Measurements from ENCODE around the gene CNRIP1. TPM values are rescaled to one million over a fixed set of nuclear protein-coding genes. Genes with fewer than 3 reads are reported as not detected.

The CNRIP1 gene
- total RNA-seq, 1 experiment from 2014 or later = 1.4 TPM

DNA sequence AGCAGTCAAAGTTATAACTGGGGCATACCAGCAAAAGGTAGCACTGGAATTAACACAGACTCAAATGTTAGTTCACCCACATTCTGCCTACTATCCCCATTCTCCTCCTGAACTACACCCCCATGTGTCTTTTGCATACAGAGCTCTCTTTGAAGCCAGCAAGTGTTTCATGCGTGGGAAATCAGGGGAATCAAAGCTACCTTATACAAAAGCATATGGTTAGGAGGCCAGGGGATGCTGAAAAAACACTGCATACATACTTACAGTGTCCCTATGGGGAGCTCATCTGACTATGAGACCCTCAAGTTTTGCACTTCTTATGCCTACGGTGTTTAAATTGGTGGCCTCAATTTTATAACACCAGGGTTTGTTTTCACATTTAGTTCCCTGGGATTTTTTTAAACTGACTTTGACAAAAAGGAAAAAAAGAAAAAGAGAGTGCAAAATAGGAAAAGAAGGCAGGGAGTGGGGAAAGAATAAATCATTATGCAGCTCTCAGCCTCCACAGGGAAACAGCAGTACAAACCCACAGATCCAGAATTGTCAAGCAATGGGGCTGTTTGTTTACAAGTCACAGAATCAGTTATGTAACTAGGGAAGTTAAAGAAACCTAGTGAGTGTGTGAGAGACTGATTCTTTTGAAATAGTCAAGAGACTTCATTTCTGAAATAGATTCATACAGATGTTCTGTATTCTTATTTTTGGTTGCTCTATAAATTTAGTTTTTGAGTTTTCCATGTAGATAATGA, 47.3 kb downstream of the CNRIP1 start (continued):
- TF ChIP-seq, protein P1, sequence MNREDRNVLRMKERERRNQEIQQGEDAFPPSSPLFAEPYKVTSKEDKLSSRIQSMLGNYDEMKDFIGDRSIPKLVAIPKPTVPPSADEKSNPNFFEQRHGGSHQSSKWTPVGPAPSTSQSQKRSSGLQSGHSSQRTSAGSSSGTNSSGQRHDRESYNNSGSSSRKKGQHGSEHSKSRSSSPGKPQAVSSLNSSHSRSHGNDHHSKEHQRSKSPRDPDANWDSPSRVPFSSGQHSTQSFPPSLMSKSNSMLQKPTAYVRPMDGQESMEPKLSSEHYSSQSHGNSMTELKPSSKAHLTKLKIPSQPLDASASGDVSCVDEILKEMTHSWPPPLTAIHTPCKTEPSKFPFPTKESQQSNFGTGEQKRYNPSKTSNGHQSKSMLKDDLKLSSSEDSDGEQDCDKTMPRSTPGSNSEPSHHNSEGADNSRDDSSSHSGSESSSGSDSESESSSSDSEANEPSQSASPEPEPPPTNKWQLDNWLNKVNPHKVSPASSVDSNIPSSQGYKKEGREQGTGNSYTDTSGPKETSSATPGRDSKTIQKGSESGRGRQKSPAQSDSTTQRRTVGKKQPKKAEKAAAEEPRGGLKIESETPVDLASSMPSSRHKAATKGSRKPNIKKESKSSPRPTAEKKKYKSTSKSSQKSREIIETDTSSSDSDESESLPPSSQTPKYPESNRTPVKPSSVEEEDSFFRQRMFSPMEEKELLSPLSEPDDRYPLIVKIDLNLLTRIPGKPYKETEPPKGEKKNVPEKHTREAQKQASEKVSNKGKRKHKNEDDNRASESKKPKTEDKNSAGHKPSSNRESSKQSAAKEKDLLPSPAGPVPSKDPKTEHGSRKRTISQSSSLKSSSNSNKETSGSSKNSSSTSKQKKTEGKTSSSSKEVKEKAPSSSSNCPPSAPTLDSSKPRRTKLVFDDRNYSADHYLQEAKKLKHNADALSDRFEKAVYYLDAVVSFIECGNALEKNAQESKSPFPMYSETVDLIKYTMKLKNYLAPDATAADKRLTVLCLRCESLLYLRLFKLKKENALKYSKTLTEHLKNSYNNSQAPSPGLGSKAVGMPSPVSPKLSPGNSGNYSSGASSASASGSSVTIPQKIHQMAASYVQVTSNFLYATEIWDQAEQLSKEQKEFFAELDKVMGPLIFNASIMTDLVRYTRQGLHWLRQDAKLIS (CRISPR knock-in tag; IDR thresholded peaks at IDR 0.05; ENCODE audit: borderline replicate concordance) = no peak
- no peak for TF ChIP-seq TCF7 (CRISPR knock-in tag; IDR thresholded peaks at IDR 0.05; ENCODE audit: low read depth)
- TF ChIP-seq, protein P2, sequence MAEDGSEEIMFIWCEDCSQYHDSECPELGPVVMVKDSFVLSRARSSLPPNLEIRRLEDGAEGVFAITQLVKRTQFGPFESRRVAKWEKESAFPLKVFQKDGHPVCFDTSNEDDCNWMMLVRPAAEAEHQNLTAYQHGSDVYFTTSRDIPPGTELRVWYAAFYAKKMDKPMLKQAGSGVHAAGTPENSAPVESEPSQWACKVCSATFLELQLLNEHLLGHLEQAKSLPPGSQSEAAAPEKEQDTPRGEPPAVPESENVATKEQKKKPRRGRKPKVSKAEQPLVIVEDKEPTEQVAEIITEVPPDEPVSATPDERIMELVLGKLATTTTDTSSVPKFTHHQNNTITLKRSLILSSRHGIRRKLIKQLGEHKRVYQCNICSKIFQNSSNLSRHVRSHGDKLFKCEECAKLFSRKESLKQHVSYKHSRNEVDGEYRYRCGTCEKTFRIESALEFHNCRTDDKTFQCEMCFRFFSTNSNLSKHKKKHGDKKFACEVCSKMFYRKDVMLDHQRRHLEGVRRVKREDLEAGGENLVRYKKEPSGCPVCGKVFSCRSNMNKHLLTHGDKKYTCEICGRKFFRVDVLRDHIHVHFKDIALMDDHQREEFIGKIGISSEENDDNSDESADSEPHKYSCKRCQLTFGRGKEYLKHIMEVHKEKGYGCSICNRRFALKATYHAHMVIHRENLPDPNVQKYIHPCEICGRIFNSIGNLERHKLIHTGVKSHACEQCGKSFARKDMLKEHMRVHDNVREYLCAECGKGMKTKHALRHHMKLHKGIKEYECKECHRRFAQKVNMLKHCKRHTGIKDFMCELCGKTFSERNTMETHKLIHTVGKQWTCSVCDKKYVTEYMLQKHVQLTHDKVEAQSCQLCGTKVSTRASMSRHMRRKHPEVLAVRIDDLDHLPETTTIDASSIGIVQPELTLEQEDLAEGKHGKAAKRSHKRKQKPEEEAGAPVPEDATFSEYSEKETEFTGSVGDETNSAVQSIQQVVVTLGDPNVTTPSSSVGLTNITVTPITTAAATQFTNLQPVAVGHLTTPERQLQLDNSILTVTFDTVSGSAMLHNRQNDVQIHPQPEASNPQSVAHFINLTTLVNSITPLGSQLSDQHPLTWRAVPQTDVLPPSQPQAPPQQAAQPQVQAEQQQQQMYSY (CRISPR knock-in tag; IDR thresholded peaks at IDR 0.05) = no peak

DNA sequence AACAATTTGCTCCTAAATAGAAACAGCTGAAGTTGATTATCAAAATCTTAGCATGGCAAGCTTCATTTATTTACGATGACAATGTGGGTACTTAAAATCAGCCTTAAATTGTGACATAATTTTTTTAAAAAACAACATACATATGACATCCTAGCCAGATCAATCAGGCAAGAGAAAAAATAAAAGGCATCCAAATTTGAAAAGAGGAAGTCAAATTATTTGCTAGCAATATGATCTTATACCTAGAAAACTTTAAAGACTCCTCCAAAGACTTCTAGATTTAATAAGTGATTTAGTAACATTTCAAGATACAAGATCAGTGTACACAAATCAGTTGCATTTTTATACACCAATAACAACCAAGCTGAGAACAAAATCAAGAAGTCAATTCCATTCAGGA, 53.1 kb downstream of the CNRIP1 start:
- POLR2A ChIA-PET = no interaction called here
- H3K9me3 Mint-ChIP-seq = no peaks in the 10 kb centered on the region
- ATAC-seq (no peak), DNase-seq (ENCODE audit: low spot score) (no peak)
- H3K4me3 Mint-ChIP-seq = no peak overlapping the region
- no peaks in the 10 kb centered on the region for H3K27me3 Mint-ChIP-seq (ENCODE audit: low read depth)
- CTCF ChIA-PET = no interaction called here
- H3K36me3 Mint-ChIP-seq = no peaks in the 10 kb centered on the region
- no peaks in the 10 kb centered on the region for H3K4me1 Mint-ChIP-seq
- no peak overlapping the region for H3K27ac Mint-ChIP-seq
- TF ChIP-seq, protein P3, sequence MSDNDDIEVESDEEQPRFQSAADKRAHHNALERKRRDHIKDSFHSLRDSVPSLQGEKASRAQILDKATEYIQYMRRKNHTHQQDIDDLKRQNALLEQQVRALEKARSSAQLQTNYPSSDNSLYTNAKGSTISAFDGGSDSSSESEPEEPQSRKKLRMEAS (CRISPR knock-in tag; IDR thresholded peaks at IDR 0.05) = no peak
- TF ChIP-seq NR2C2 (CRISPR knock-in tag; IDR thresholded peaks at IDR 0.05) = no peak
- TF ChIP-seq, protein P4, sequence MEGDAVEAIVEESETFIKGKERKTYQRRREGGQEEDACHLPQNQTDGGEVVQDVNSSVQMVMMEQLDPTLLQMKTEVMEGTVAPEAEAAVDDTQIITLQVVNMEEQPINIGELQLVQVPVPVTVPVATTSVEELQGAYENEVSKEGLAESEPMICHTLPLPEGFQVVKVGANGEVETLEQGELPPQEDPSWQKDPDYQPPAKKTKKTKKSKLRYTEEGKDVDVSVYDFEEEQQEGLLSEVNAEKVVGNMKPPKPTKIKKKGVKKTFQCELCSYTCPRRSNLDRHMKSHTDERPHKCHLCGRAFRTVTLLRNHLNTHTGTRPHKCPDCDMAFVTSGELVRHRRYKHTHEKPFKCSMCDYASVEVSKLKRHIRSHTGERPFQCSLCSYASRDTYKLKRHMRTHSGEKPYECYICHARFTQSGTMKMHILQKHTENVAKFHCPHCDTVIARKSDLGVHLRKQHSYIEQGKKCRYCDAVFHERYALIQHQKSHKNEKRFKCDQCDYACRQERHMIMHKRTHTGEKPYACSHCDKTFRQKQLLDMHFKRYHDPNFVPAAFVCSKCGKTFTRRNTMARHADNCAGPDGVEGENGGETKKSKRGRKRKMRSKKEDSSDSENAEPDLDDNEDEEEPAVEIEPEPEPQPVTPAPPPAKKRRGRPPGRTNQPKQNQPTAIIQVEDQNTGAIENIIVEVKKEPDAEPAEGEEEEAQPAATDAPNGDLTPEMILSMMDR (IDR thresholded peaks at IDR 0.05) = no peak
- TF ChIP-seq ATF1 (CRISPR knock-in tag; IDR thresholded peaks at IDR 0.05) = no peak
- TF ChIP-seq, protein P5, sequence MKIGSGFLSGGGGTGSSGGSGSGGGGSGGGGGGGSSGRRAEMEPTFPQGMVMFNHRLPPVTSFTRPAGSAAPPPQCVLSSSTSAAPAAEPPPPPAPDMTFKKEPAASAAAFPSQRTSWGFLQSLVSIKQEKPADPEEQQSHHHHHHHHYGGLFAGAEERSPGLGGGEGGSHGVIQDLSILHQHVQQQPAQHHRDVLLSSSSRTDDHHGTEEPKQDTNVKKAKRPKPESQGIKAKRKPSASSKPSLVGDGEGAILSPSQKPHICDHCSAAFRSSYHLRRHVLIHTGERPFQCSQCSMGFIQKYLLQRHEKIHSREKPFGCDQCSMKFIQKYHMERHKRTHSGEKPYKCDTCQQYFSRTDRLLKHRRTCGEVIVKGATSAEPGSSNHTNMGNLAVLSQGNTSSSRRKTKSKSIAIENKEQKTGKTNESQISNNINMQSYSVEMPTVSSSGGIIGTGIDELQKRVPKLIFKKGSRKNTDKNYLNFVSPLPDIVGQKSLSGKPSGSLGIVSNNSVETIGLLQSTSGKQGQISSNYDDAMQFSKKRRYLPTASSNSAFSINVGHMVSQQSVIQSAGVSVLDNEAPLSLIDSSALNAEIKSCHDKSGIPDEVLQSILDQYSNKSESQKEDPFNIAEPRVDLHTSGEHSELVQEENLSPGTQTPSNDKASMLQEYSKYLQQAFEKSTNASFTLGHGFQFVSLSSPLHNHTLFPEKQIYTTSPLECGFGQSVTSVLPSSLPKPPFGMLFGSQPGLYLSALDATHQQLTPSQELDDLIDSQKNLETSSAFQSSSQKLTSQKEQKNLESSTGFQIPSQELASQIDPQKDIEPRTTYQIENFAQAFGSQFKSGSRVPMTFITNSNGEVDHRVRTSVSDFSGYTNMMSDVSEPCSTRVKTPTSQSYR (CRISPR knock-in tag; IDR thresholded peaks at IDR 0.05) = no peak
- TF ChIP-seq, protein P6, sequence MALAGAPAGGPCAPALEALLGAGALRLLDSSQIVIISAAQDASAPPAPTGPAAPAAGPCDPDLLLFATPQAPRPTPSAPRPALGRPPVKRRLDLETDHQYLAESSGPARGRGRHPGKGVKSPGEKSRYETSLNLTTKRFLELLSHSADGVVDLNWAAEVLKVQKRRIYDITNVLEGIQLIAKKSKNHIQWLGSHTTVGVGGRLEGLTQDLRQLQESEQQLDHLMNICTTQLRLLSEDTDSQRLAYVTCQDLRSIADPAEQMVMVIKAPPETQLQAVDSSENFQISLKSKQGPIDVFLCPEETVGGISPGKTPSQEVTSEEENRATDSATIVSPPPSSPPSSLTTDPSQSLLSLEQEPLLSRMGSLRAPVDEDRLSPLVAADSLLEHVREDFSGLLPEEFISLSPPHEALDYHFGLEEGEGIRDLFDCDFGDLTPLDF (CRISPR knock-in tag; IDR thresholded peaks at IDR 0.05) = no peak
- TF ChIP-seq, protein P7, sequence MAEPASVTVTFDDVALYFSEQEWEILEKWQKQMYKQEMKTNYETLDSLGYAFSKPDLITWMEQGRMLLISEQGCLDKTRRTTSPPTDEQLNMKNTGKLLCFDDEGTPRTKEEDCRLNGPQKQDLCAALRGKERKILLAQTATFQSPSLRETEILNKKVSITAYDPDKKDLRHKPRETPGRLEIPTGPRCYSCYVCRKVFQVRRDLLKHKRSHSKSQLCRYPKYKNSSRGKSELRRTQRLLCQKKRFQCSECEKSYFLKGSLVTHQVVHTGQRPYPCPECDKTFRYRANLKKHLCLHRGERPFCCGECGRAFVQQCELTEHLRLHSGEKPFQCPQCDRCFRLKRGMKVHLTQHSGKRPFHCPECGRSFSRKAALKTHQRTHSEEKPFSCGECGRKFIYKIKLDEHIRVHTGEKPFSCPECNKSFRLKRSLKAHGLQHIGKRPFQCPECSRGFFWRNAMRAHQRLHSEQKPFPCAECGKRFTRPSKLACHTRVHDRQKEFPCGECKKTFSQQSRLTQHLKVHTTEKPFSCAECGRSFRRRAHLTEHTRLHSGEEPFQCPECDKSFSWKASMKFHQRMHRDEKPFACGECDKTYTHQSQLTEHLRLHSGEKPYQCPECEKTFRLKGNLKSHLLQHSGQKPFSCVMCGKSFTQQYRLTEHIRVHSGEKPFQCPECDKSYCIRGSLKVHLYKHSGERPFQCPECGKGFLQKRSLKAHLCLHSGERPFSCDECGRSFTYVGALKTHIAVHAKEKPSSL (CRISPR knock-in tag; conservative IDR thresholded peaks at IDR 0.05) = no peak
- no peak for TF ChIP-seq GRHL2 (CRISPR knock-in tag; IDR thresholded peaks at IDR 0.05; ENCODE audit: insufficient replicate concordance, severe bottlenecking)
- no peak for TF ChIP-seq JUN (CRISPR knock-in tag; IDR thresholded peaks at IDR 0.05)
- no peak for TF ChIP-seq TEAD4 (CRISPR knock-in tag; IDR thresholded peaks at IDR 0.05)
- TF ChIP-seq, protein P1 (CRISPR knock-in tag; IDR thresholded peaks at IDR 0.05; ENCODE audit: borderline replicate concordance) = no peak
- no peak for TF ChIP-seq GABPB1 (CRISPR knock-in tag; IDR thresholded peaks at IDR 0.05)
